ENCODE results near the gene FRMD4A. TPM values are rescaled to one million over a fixed set of nuclear protein-coding genes. Genes with fewer than 3 reads are reported as not detected.
A peak's percentile ranks its signal among the peaks of the same experiment; 100 is the strongest.

Gene FRMD4A
- polyA plus RNA-seq, 1 donor (not counting 4 experiments of a cell fraction or from before 2014, with no cell fraction given): 12.9 TPM

GRCh38 chr10:13808556-13809391 lies 522.0 kb downstream of the FRMD4A start:
- dilution Hi-C loops (cut with MboI; ENCODE audit: extremely low pct_ligation_motif_present, low sequenced_read_pairs): no loop called here
- Histone ChIP-seq H3K4me1 (ENCODE audit: control insufficient read depth, extremely low read depth, insufficient read depth, low read length) (peaks cover 4% of the 10 kb centered on the region), H3K4me3 (ENCODE audit: control insufficient read depth in 2 of 3, extremely low read depth in 1 of 3, insufficient read depth in 2 of 3, low read depth in 1 of 3, low read length in 3 of 3) (no peak overlapping the region), H4K20me1 (ENCODE audit: control insufficient read depth, extremely low read depth, insufficient read depth, low read length) (no peaks in the 10 kb centered on the region), H3K79me2 (ENCODE audit: control insufficient read depth, insufficient read depth, low read length) (no peaks in the 10 kb centered on the region), H3K27me3 (ENCODE audit: control insufficient read depth, extremely low read depth, insufficient read depth, low read length) (no peaks in the 10 kb centered on the region), H3K9me3 (ENCODE audit: control insufficient read depth, low read depth, low read length) (no peaks in the 10 kb centered on the region), H3K9ac (ENCODE audit: control insufficient read depth, extremely low read depth, insufficient read depth, low read length) (no peak overlapping the region), H3K9me1 (ENCODE audit: control insufficient read depth, extremely low read depth, insufficient read depth, low read length) (no peaks in the 10 kb centered on the region), H3K36me3 (ENCODE audit: control insufficient read depth in 2 of 2, extremely low read depth in 1 of 2, insufficient read depth in 2 of 2, low read length in 2 of 2) (no peaks in the 10 kb centered on the region), H3K4me2 (ENCODE audit: control insufficient read depth, extremely low read depth, insufficient read depth, low read depth, low read length) (no peak overlapping the region), H3K27ac (ENCODE audit: control insufficient read depth, insufficient read depth, low read length) (no peak overlapping the region), H2AFZ (ENCODE audit: control insufficient read depth, low read length) (no peak overlapping the region)
- DNase-seq (ENCODE audit: low read depth, low spot score) (no peak), FAIRE-seq (no peak)
- TF ChIP-seq CTCF (optimal IDR thresholded peaks at IDR 0.05 in 1 of 3, IDR thresholded peaks at IDR 0.05 in 1 of 3, conservative IDR thresholded peaks at IDR 0.05 in 1 of 3; ENCODE audit: extremely low read depth in 1 of 3, insufficient read depth in 2 of 3, low read length in 3 of 3) (no peak), EZH2 (IDR thresholded peaks at IDR 0.05; ENCODE audit: low read length) (no peak)

- H3K27ac ChIP-seq (ENCODE audit: control insufficient read depth, insufficient read depth, low read length): no peak overlapping the region
- dilution Hi-C loops (cut with MboI; ENCODE audit: extremely low pct_ligation_motif_present, low sequenced_read_pairs): no loop called here
Measured at GRCh38 chr10:13806419-13806818, 524.3 kb downstream of the FRMD4A start.

More at GRCh38 chr10:13806419-13806818, 524.3 kb downstream of the FRMD4A start:
- DNase-seq (ENCODE audit: low read depth, low spot score) (no peak), FAIRE-seq (no peak)
- peak overlapping the region; percentile 41 for H3K4me2 ChIP-seq (ENCODE audit: control insufficient read depth, extremely low read depth, insufficient read depth, low read depth, low read length)
- no peaks in the 10 kb centered on the region for H4K20me1 ChIP-seq (ENCODE audit: control insufficient read depth, extremely low read depth, insufficient read depth, low read length)
- H2AFZ ChIP-seq (ENCODE audit: control insufficient read depth, low read length): no peak overlapping the region
- no peaks in the 10 kb centered on the region for H3K79me2 ChIP-seq (ENCODE audit: control insufficient read depth, insufficient read depth, low read length)
- no peaks in the 10 kb centered on the region for H3K9me1 ChIP-seq (ENCODE audit: control insufficient read depth, extremely low read depth, insufficient read depth, low read length)
- TF ChIP-seq CTCF (optimal IDR thresholded peaks at IDR 0.05 in 1 of 3, IDR thresholded peaks at IDR 0.05 in 1 of 3, conservative IDR thresholded peaks at IDR 0.05 in 1 of 3; ENCODE audit: extremely low read depth in 1 of 3, insufficient read depth in 2 of 3, low read length in 3 of 3) (no peak), EZH2 (IDR thresholded peaks at IDR 0.05; ENCODE audit: low read length) (no peak)
- no peaks in the 10 kb centered on the region for H3K9me3 ChIP-seq (ENCODE audit: control insufficient read depth, low read depth, low read length)
- no peak overlapping the region for H3K4me3 ChIP-seq (ENCODE audit: control insufficient read depth in 2 of 3, extremely low read depth in 1 of 3, insufficient read depth in 2 of 3, low read depth in 1 of 3, low read length in 3 of 3)
- H3K4me1 ChIP-seq (ENCODE audit: control insufficient read depth, extremely low read depth, insufficient read depth, low read length): peaks cover 4% of the 10 kb centered on the region
- no peak overlapping the region for H3K9ac ChIP-seq (ENCODE audit: control insufficient read depth, extremely low read depth, insufficient read depth, low read length)
- no peaks in the 10 kb centered on the region for H3K27me3 ChIP-seq (ENCODE audit: control insufficient read depth, extremely low read depth, insufficient read depth, low read length)
- no peaks in the 10 kb centered on the region for H3K36me3 ChIP-seq (ENCODE audit: control insufficient read depth in 2 of 2, extremely low read depth in 1 of 2, insufficient read depth in 2 of 2, low read length in 2 of 2)
